Right lung (tissue), 10 donors: ENCODE data around the gene ALOX15B. TPM values are rescaled to one million over a fixed set of nuclear protein-coding genes. Genes with fewer than 3 reads are reported as not detected.
A peak's percentile ranks its signal among the peaks of the same experiment; 100 is the strongest.

Experiments used
- DNase-seq, 2 donors: peaks; one replicate each; pipeline ENCODE4 v3.0.0-alpha.2; 2013
- long read RNA-seq, 8 donors: transcript quantifications; one replicate each; lab custom pipeline, GENCODE V29; 2026
- polyA plus RNA-seq, 5 donors: library from polyadenylated mRNA; unstranded; fragments of 120-200 nt; gene quantifications; one replicate each; pipeline versions ENCODE4 v1.2.1 to v1.2.3, GENCODE V29; 2013; ENCODE audit warnings: inconsistent platforms in 1 of 5, low replicate concordance in 1 of 5; ENCODE audit not compliant: insufficient read length in 5 of 5, insufficient read depth in 1 of 5

Gene ALOX15B
- polyA plus RNA-seq: under 1 TPM; 0.20 to 0.51 (median 0.45) TPM
- long read RNA-seq, donor 1: 0 reads
- long read RNA-seq, donor 2: 0 reads
- long read RNA-seq, donor 3: 0 reads
- long read RNA-seq, donor 4: 0 reads
- long read RNA-seq, donor 5: 0 reads
- long read RNA-seq, donor 6: 0 reads
- long read RNA-seq, donor 7: 0 reads
- long read RNA-seq, donor 8, partial matches to known transcripts: 76 of 76 reads
- long read RNA-seq, donor 8, other reads (novel, unspliced or antisense): 0 of 76 reads

GRCh38 chr17:8038954-8039610 is at the start of gene ALOX15B:
ALOX15B (plus strand) TSS chr17:8039059; CDS start chr17:8039156, 97 bp downstream.
- DNase-seq: no peak

GRCh38 chr17:7989781-7990655 is 48.8 kb upstream of the ALOX15B start:
- DNase-seq: peak; percentile 68 to 73

- no peak for DNase-seq
Observed at GRCh38 chr17:7992516-7992915, 46.3 kb upstream of the ALOX15B start.

- DNase-seq: no peak
Observed at GRCh38 chr17:7992924-7993323, 45.9 kb upstream of the ALOX15B start.

GRCh38 chr17:7993972-7994589 is 44.8 kb upstream of the ALOX15B start:
- no peak for DNase-seq

GRCh38 chr17:7995724-7996123 is 43.1 kb upstream of the ALOX15B start:
- DNase-seq: no peak

- DNase-seq: no peak
Observed at GRCh38 chr17:7997186-7997585, 41.7 kb upstream of the ALOX15B start.

GRCh38 chr17:8001976-8002720 is 36.7 kb upstream of the ALOX15B start, which contains the start of gene GUCY2D:
GUCY2D (plus strand) TSS chr17:8002615; CDS start chr17:8003048, 433 bp downstream.
- no peak for DNase-seq

GRCh38 chr17:8002721-8003593 is 35.9 kb upstream of the ALOX15B start:
- no peak for DNase-seq

GRCh38 chr17:8003594-8004181 is 35.2 kb upstream of the ALOX15B start:
- DNase-seq: no peak

GRCh38 chr17:8004899-8005298 is 34.0 kb upstream of the ALOX15B start:
- DNase-seq: no peak

GRCh38 chr17:8005357-8005756 is 33.5 kb upstream of the ALOX15B start:
- no peak for DNase-seq

GRCh38 chr17:8005967-8006730 is 32.7 kb upstream of the ALOX15B start:
- no peak for DNase-seq

GRCh38 chr17:8006836-8007680 is 31.8 kb upstream of the ALOX15B start:
- DNase-seq: no peak

- DNase-seq: no peak
Observed at GRCh38 chr17:8007836-8008235, 31.0 kb upstream of the ALOX15B start.

- DNase-seq: no peak
Observed at GRCh38 chr17:8012045-8012580, 26.7 kb upstream of the ALOX15B start.

GRCh38 chr17:8012996-8013640 is 25.7 kb upstream of the ALOX15B start:
- DNase-seq: no peak
